ES-I3 (cell line): Measurements from ENCODE around the gene KCNIP1.
"Not testable (repeated sequence)": the region's sequence is repeated elsewhere in the genome, so short reads cannot be mapped to it uniquely, and the experiment has no call there.

Experiments
- H3K36me3 ChIP-seq: 2 replicates; pipeline ENCODE4 v1.6.1; 2013; ENCODE audit warnings: mild to moderate bottlenecking, low read length, control low read depth, moderate library complexity; ENCODE audit not compliant: insufficient read depth
- H3K4me1 ChIP-seq: 2 replicates; pipeline ENCODE4 v1.6.1; 2013; ENCODE audit warnings: mild to moderate bottlenecking, control low read depth, low read length; ENCODE audit not compliant: insufficient read depth
- H3K9ac ChIP-seq: 2 replicates; pipeline ENCODE4 v1.6.1; 2013; ENCODE audit warnings: low read depth, mild to moderate bottlenecking, low read length, moderate library complexity
- H3K9me3 ChIP-seq: 2 replicates; pipeline ENCODE4 v1.6.1; 2013; ENCODE audit warnings: mild to moderate bottlenecking, low read length, moderate library complexity; ENCODE audit not compliant: control insufficient read depth, insufficient read depth

Gene KCNIP1

DNA sequence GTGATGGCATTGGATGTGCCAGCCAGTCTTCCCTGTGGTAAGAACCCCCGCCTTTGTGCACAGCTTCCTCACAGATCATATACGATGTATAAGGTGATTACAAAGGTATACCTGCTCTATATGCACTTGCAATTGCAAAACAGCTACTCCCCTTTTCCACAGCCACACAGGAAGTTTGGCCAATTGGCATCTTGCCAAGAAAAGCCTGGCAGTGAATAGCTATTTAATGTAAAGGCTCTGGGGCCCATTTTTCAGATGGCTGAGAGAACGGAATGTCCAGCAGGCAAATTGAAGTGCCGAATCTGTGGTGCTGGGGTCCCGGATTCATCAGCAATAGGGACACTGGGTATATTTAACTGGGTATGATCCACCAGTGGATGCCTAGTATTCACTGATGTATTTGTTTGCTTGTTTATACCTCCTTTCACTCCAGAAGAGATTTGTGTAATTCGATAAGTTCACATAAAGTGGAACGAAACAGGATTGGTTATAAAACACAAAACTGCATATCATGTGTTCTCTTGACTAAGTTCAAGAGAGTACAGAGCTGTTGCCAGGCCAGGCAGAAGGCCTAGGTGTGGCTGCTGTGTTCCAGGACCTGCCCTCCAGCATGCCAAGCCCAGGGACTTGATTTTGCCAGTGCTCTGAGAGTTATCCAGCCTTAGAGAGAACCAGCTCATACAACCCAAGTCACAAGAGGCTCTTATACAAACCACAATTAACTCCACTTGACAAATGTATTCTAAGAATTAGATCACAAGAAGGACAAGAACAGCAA is 252.0 kb downstream of the KCNIP1 start:
- Histone ChIP-seq H3K9ac (no peak overlapping the region), H3K36me3 (peaks cover 9% of the 10 kb centered on the region), H3K4me1 (peaks cover 22% of the 10 kb centered on the region), H3K9me3 (no peaks in the 10 kb centered on the region)

DNA sequence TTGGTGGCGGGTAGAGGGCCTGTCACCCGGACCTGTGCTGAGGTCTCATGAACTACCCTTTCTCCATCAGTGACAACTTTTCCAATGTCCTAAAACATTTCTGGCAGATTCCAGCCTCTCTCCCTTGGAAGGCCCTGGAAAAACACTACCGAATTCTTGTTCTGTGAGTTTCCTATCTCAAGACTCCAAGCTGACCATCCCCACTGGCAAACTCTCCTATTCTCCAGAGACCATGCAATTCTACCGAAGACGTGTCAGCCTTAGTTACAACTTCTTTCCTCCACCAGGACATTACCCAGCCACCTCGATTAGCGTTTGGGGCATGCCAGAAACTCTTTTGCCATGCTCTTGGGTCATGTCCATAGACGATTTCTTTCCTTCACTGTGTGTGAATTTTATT is 252.9 kb downstream of the KCNIP1 start:
- Histone ChIP-seq H3K36me3 (peaks cover 9% of the 10 kb centered on the region), H3K9me3 (no peaks in the 10 kb centered on the region), H3K4me1 (peaks cover 29% of the 10 kb centered on the region), H3K9ac (no peak overlapping the region)

- H3K4me1 ChIP-seq, result peaks cover 32% of the 10 kb centered on the region
- peaks cover 9% of the 10 kb centered on the region for H3K36me3 ChIP-seq
- no peak overlapping the region for H3K9ac ChIP-seq
- no peaks in the 10 kb centered on the region for H3K9me3 ChIP-seq
Measured at GRCh38 chr5:170757182-170757601, 253.4 kb downstream of the KCNIP1 start.

- peaks cover 9% of the 10 kb centered on the region for H3K36me3 ChIP-seq
- no peak overlapping the region for H3K9ac ChIP-seq
- H3K4me1 ChIP-seq, result peaks cover 32% of the 10 kb centered on the region
- no peaks in the 10 kb centered on the region for H3K9me3 ChIP-seq
Measured at GRCh38 chr5:170757669-170758068, 253.8 kb downstream of the KCNIP1 start.

DNA sequence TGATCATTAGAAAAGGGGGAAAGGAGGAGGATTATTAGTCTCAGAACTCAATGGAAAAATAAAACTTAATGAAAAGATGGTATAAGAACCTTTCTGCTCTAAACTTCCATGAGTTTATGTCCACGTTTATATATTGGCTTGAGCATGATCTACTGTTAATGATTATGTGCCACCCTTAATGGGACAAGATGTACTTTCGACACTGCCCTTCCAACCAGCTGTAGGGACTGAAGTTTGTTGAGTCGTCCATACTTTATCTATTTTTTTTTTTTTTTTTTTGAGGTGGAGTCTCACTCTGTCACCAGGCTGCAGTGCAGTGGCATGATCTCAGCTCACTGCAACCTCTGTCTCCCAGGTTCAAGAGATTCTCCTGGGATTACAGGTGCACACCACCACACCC is 254.7 kb downstream of the KCNIP1 start:
- Histone ChIP-seq H3K9me3 (no peaks in the 10 kb centered on the region), H3K36me3 (peaks cover 9% of the 10 kb centered on the region), H3K9ac (no peak overlapping the region), H3K4me1 (peaks cover 32% of the 10 kb centered on the region)

DNA sequence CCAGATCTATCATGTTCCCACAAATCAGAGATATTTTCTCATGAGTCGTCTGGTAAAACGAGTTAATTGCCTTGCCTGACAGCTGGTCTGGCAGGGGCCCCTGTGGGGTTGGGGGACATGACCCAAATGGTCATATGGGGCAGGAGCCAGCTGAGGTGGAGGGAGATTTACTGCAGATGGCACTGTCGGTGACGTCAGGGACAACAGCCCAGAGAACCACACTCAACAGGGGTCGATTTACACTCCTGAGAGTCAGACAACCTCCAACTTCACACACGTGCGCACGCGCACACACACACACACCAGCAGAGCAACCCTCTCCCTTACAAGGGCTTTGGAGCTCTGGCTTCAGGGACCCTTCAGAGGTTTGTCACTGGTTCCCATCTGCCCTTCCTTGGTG is 256.3 kb downstream of the KCNIP1 start:
- H3K9me3 ChIP-seq, result no peaks in the 10 kb centered on the region
- H3K36me3 ChIP-seq, result peaks cover 6% of the 10 kb centered on the region; the same call in 1 of the 2 replicates
- peaks cover 32% of the 10 kb centered on the region for H3K4me1 ChIP-seq
- no peak overlapping the region for H3K9ac ChIP-seq

- Histone ChIP-seq H3K9me3 (peaks cover 3% of the 10 kb centered on the region; the same call in 1 of the 2 replicates), H3K4me1 (peaks cover 32% of the 10 kb centered on the region), H3K36me3 (peaks cover 7% of the 10 kb centered on the region; the same call in 1 of the 2 replicates), H3K9ac (peak overlapping the region; percentile 41; the same call in 1 of the 2 replicates)
Measured at GRCh38 chr5:170761048-170761707, 257.4 kb downstream of the KCNIP1 start.

DNA sequence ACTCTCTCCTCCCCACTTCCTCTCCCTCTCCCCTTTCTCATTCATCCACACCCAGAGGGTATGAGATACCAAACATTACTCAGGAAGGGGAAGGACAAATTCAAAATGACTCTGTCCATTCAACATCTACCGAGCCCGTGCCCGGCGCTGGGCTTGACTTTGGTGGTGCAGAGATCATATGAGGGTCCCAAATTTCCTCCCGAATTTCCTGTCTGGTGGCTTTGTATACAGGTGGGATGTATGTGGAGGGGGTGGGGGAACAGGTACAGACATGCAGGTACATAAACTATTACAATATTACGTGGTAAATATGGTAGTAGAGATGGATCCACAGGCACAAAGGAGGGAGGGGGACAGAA is 257.9 kb downstream of the KCNIP1 start:
- peaks cover 3% of the 10 kb centered on the region; the same call in 1 of the 2 replicates for H3K9me3 ChIP-seq
- peak overlapping the region; percentile 41; the same call in 1 of the 2 replicates for H3K9ac ChIP-seq
- H3K4me1 ChIP-seq, result peaks cover 32% of the 10 kb centered on the region
- 0 out of 2 replicates have a peak, but pooled peaks cover 4% of the 10 kb centered on the region for H3K36me3 ChIP-seq

- peaks cover 28% of the 10 kb centered on the region for H3K4me1 ChIP-seq
- not testable (repeated sequence) for H3K9me3 ChIP-seq, H3K36me3 ChIP-seq, H3K9ac ChIP-seq
Measured at GRCh38 chr5:170762298-170762697, 258.5 kb downstream of the KCNIP1 start.

DNA sequence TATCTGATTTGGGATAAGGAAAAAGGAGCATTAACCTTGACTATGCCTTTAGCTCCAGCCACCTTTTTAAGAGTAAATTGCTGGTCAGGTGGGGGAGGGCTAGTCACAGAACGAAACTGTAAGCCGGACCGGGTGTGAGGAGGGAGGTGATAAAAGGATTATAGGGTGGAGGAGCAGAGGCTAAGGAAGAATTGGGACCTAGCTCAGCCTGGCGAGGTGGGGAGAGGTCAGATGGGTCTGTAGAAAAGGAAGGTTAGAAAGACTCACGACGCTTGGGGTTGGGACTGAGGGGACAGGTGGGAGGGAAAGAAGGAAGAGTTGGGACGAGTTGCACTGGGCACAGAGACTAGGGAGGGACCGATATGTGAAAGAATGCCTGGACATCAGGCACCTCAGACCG is 262.0 kb downstream of the KCNIP1 start:
- H3K36me3 ChIP-seq, H3K9me3 ChIP-seq: not testable (repeated sequence)
- peak overlapping the region; percentile 48 for H3K9ac ChIP-seq
- peaks cover 28% of the 10 kb centered on the region for H3K4me1 ChIP-seq

GRCh38 chr5:170769246-170769645 is 265.4 kb downstream of the KCNIP1 start:
- Histone ChIP-seq H3K36me3 (0 out of 2 replicates have a peak, but pooled peaks cover 4% of the 10 kb centered on the region), H3K4me1 (peaks cover 25% of the 10 kb centered on the region), H3K9me3 (peaks cover 3% of the 10 kb centered on the region; the same call in 1 of the 2 replicates), H3K9ac (no peak overlapping the region)

DNA sequence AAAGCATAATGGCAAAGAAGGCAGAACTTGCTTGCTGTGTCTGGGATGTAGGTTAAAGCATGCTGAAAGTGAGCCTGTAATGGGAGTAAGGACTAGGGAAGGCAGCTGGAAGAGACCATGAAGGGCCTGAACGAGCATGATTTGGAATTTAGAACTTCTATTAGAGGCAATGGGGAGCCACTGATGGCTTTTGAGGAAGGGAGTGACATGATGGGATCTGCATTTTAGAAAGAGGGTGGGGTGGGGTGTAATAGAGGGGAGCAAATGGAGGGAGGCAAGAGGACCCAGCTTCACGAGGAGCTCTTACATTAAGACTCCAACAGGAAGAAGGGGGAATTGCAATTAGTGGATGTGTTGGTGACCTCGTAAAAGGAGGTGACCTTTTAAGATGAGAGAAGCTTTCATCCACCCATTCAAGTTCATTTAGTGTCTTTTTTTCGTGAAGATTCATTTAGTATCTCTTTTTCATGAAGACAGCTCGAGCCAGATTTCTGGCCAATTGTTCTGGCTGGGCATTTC is 266.1 kb downstream of the KCNIP1 start:
- H3K9me3 ChIP-seq, result peaks cover 3% of the 10 kb centered on the region; the same call in 1 of the 2 replicates
- 0 out of 2 replicates have a peak, but pooled peaks cover 4% of the 10 kb centered on the region for H3K36me3 ChIP-seq
- peaks cover 25% of the 10 kb centered on the region for H3K4me1 ChIP-seq
- no peak overlapping the region for H3K9ac ChIP-seq

DNA sequence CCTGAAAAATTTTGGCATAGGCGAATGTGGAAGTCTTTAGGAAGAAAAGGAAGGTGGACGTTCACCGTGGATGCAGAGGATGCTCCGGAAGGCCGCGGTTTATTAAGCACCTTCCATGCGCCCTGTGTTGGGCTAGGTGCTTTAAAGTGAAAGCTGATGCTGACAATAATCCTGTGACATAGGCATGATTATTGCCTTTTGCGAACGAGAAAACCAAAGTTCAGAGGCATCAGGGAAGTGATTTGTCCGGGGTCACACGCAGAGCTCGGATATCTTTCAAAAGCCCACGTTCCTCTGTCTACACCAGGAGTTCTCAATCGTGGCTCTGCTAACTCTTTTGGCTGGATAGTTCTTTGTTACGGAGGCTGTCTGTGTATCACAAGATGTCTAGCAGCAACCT is 267.7 kb downstream of the KCNIP1 start:
- H3K4me1 ChIP-seq, result peaks cover 25% of the 10 kb centered on the region
- H3K36me3 ChIP-seq, result no peaks in the 10 kb centered on the region
- H3K9ac ChIP-seq, result no peak overlapping the region
- H3K9me3 ChIP-seq, result no peaks in the 10 kb centered on the region

DNA sequence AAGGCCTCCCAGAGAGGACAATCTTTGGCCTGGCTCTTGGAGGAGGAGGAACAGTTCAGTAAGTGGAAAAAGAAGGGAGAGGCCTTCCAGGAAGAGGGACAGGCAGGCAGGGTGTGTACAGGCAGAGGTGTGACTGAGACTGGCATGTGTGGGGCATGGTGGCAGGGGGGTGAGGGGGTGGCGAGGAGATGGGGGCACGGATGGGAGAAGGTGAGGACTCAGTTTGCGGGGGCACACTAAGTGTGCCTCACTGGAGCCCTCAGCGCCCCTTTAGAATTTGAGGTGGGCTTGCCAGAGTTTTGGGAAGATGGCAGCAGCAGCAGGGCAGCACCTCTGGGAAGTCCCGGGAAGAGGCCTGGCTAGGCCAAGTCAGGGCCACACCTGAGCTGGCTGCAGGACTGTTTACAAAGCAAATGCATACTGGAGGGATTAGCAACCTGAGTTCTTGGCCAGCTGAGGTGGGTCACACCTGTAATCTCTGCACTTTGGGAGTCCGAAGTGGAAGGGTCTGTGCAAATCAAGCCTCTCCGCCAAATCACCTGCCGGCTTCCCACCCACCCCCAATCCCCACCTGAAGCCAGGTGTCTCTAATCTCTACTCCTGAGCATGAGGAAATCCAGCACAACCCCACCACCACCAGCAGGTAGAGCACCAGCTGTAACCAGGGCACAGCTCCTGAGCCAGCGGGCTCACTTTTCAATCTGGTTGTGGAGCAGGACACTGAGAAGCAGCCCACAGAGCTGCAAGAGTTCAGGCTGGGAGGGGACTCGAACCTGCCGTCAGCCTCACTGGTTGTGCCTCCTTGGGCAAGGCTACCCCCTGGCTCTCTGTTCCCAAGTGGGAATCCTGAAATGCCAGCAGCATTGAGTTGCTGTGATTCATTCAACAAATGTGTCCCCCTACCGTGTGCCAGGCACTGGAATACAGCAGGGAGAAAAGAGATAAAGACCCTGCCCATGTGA is 269.5 kb downstream of the KCNIP1 start:
- Histone ChIP-seq H3K36me3 (no peaks in the 10 kb centered on the region), H3K4me1 (peaks cover 19% of the 10 kb centered on the region), H3K9ac (no peak overlapping the region), H3K9me3 (no peaks in the 10 kb centered on the region)
